Esophagus muscularis mucosa (tissue), 4 donors: ENCODE data around the gene GFRA1. TPM values are rescaled to one million over a fixed set of nuclear protein-coding genes. Genes with fewer than 3 reads are reported as not detected.

Experiments used
- DNase-seq: peaks from one replicate; pipeline ENCODE4 v3.0.0-alpha.2; 2017; ENCODE audit errors: extremely low spot score
- H3K27ac ChIP-seq, 4 donors: fragments of 200-600 bp; sonication (generic); replicated peaks in 1 of 4; 1 replicate in 3 of 4; 2 replicates in 1 of 4; pipeline ENCODE4 v1.5.1; 2016 to 2019; ENCODE audit warnings: mild to moderate bottlenecking in 1 of 4
- H3K27me3 ChIP-seq, 4 donors: fragments of 200-600 bp; sonication (generic); one replicate each; pipeline versions ENCODE4 v1.5.1 to v1.6.0; 2016 to 2019
- H3K36me3 ChIP-seq, 4 donors: fragments of 200-600 bp; sonication (generic); one replicate each; pipeline ENCODE4 v1.5.1; 2016 to 2019
- H3K4me1 ChIP-seq, 4 donors: fragments of 200-600 bp; sonication (generic); one replicate each; pipeline ENCODE4 v1.5.1; 2016 to 2019
- H3K4me3 ChIP-seq, 4 donors: fragments of 200-600 bp; sonication (generic); 1 replicate in 2 of 4; 2 replicates in 2 of 4; pipeline ENCODE4 v1.5.1; 2016 to 2019; ENCODE audit warnings: mild to moderate bottlenecking in 4 of 4, moderate library complexity in 1 of 4
- H3K9me3 ChIP-seq, 4 donors: fragments of 200-600 bp; sonication (generic); 1 replicate in 3 of 4; 2 replicates in 1 of 4; pipeline ENCODE4 v1.5.1; 2016 to 2019
- CTCF ChIP-seq, 3 experiments: fragments of 200-600 bp in 2 of 3; fragments of 450-650 bp in 1 of 3; sonication (generic) in 2 of 3; IDR thresholded peaks; one replicate each; pipeline ENCODE4 v1.5.1; 2017 to 2019; ENCODE audit warnings: antibody characterized with exemption in 3 of 3, mild to moderate bottlenecking in 2 of 3, moderate library complexity in 1 of 3
- EP300 ChIP-seq: sonication (generic); formaldehyde crosslinking; IDR thresholded peaks from one replicate; pipeline ENCODE4 v1.6.1; 2017; ENCODE audit warnings: antibody characterized with exemption
- POLR2A ChIP-seq: fragments of 450-650 bp; IDR thresholded peaks from one replicate; pipeline ENCODE4 v1.6.1; 2017; ENCODE audit warnings: antibody characterized with exemption, moderate library complexity, mild to moderate bottlenecking, low read depth
- POLR2AphosphoS5 ChIP-seq, 2 donors: sonication (generic); formaldehyde crosslinking; IDR thresholded peaks; one replicate each; pipeline ENCODE4 v1.6.1; 2017; ENCODE audit warnings: antibody characterized with exemption in 2 of 2
- WGBS: methylation state at CpG from one replicate; pipeline ENCODE4 v1.1.5; 2018; 5-methylcytosine and 5-hydroxymethylcytosine counted together
- intact Hi-C: fragments of 100-400 bp; cut with DNase I; formaldehyde crosslinking; loops from one replicate; pipeline ENCODE4 v1.15.1; 2023
- total RNA-seq, 4 donors: library from RNA; depleted of rRNA; stranded (reverse); fragments of >200 nt; gene quantifications; one replicate each; pipeline versions ENCODE4 v1.1.0 to v1.2.1, GENCODE V29; 2016

GFRA1 gene
- total RNA-seq, 4 donors from 2014 or later = 44.0 to 73.4 (median 64.5) TPM

- Histone ChIP-seq H3K27ac (no peak overlapping the region), H3K4me1 (peaks cover 0 to 6% (median 0%) of the 10 kb centered on the region in 4 donors), H3K9me3 (peaks cover 0 to 16% (median 4%) of the 10 kb centered on the region in 4 donors), H3K4me3 (no peak overlapping the region), H3K36me3 (no peaks in the 10 kb centered on the region), H3K27me3 (no peaks in the 10 kb centered on the region)
- DNase-seq = no peak
- no peak for TF ChIP-seq POLR2AphosphoS5 (IDR thresholded peaks at IDR 0.05)
- no peak for TF ChIP-seq CTCF (IDR thresholded peaks at IDR 0.05)
- TF ChIP-seq POLR2A = no peak
- TF ChIP-seq EP300 = no peak
- 89% methylated on average over 2 of the region's 2 CpGs for WGBS
- intact Hi-C loops = no loop called here
Observed at GRCh38 chr10:116014326-116014725, 258.7 kb downstream of the GFRA1 start.

GRCh38 chr10:116011929-116012328, 261.1 kb downstream of the GFRA1 start:
- Histone ChIP-seq H3K4me1 (peaks cover 0 to 6% (median 0%) of the 10 kb centered on the region in 4 donors), H3K4me3 (no peak overlapping the region), H3K36me3 (no peaks in the 10 kb centered on the region), H3K9me3 (peaks cover 0 to 19% (median 6%) of the 10 kb centered on the region in 4 donors), H3K27me3 (no peaks in the 10 kb centered on the region), H3K27ac (no peak overlapping the region)
- intact Hi-C loops = no loop called here
- no peak for TF ChIP-seq EP300
- TF ChIP-seq POLR2AphosphoS5 (IDR thresholded peaks at IDR 0.05) = no peak
- no peak for TF ChIP-seq CTCF (IDR thresholded peaks at IDR 0.05)
- TF ChIP-seq POLR2A = no peak
- no peak for DNase-seq

- DNase-seq = no peak
- Histone ChIP-seq H3K9me3 (peaks cover 0 to 9% (median 5%) of the 10 kb centered on the region in 4 donors), H3K27ac (no peak overlapping the region), H3K36me3 (no peaks in the 10 kb centered on the region), H3K4me3 (no peak overlapping the region), H3K4me1 (no peaks in the 10 kb centered on the region), H3K27me3 (no peaks in the 10 kb centered on the region)
- TF ChIP-seq EP300 = no peak
- no peak for TF ChIP-seq POLR2AphosphoS5 (IDR thresholded peaks at IDR 0.05)
- TF ChIP-seq POLR2A = no peak
- TF ChIP-seq CTCF (IDR thresholded peaks at IDR 0.05) = no peak
- intact Hi-C loops = no loop called here
- 75% methylated on average over 9 of the region's 9 CpGs for WGBS
Observed at GRCh38 chr10:116007256-116007891, 265.6 kb downstream of the GFRA1 start.

Other genes with a start within 250 kb of the GFRA1 start
- not detected for gene CCDC172, start 51.2 kb upstream of the GFRA1 start, total RNA-seq
- gene PNLIPRP3, start 154.6 kb upstream of the GFRA1 start, total RNA-seq = under 1 TPM in 1 of 4 donors, not detected in 3; 0.17 TPM